Mononuclear cell (primary cell): ENCODE measurements around the gene MMEL1. TPM values are rescaled to one million over a fixed set of nuclear protein-coding genes. Genes with fewer than 3 reads are reported as not detected.

Experiments
- H3K27me3 ChIP-seq: 2 replicates; pipeline ENCODE4 v1.6.0; 2011; ENCODE audit warnings: low read length, control low read depth; ENCODE audit not compliant: insufficient read depth
- H3K4me1 ChIP-seq: 2 replicates; pipeline ENCODE4 v1.5.1; 2011; ENCODE audit warnings: mild to moderate bottlenecking, low read length, control low read depth; ENCODE audit not compliant: insufficient read depth
- H3K4me3 ChIP-seq: 2 replicates; pipeline ENCODE4 v1.5.1; 2011; ENCODE audit warnings: mild to moderate bottlenecking, low read length, moderate library complexity
- H3K9me3 ChIP-seq: 2 replicates; pipeline ENCODE4 v1.5.1; 2011; ENCODE audit warnings: low read depth, mild to moderate bottlenecking, control low read depth, low read length
- total RNA-seq: library from RNA; depleted of rRNA; stranded (reverse); fragments of >200 nt; gene quantifications from one replicate; pipeline ENCODE4 v1.2.3, GENCODE V29; 2012

Gene MMEL1
- total RNA-seq, 1 donor = 0.63 TPM

DNA sequence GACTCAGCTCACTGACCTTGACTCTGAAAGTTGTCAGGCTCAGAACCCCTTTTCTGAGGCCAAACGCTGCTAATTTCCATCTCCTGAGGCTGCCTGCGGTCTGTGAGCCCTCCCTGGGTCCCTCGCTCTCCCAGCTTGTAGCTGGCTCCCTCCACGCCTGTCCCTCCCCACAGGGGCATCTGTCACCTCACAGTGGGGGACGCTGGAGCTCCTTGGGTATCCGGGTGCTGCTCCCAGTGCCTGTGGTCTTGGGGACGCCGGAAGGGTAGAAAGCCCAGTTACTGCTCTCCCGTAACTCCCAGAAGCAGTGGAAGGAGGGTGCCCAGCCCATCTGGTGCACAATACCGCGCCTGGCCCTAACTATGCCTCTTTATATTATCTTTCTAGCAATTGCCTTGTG, 13.0 kb upstream of the MMEL1 start:
- Histone ChIP-seq H3K27me3 (no peaks in the 10 kb centered on the region), H3K4me3 (no peak overlapping the region), H3K9me3 (peaks cover 8% of the 10 kb centered on the region), H3K4me1 (peaks cover 18% of the 10 kb centered on the region)

GRCh38 chr1:2645143-2645542, 12.3 kb upstream of the MMEL1 start:
- no peaks in the 10 kb centered on the region for H3K27me3 ChIP-seq
- H3K9me3 ChIP-seq = peaks cover 8% of the 10 kb centered on the region
- peaks cover 18% of the 10 kb centered on the region for H3K4me1 ChIP-seq
- no peak overlapping the region for H3K4me3 ChIP-seq

- no peaks in the 10 kb centered on the region for H3K27me3 ChIP-seq
- no peak overlapping the region for H3K4me3 ChIP-seq
- peaks cover 18% of the 10 kb centered on the region for H3K4me1 ChIP-seq
- H3K9me3 ChIP-seq = peaks cover 8% of the 10 kb centered on the region
Measured at GRCh38 chr1:2644591-2645101, 11.8 kb upstream of the MMEL1 start.

DNA sequence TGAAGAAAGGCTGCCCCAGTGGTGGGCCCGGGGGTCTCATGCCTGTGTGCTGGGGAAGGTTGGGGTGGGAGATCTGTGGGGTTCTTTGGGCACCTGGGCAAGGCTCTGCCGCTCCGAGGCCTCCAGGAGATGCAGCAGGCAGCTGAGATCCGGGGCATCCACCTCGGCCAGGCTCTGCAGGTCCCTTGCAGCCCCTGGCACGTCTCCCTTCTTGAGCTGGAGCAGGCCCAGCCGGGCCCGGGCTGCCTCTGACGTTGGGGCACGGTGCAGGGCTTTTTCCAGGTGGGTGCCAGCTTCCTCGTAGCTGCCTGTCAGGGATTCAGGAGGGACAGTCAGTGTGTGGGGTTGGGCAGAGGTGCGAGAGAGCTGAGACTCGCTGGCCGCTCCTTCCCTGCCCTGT, 11.4 kb upstream of the MMEL1 start:
- Histone ChIP-seq H3K27me3 (no peaks in the 10 kb centered on the region), H3K4me3 (no peak overlapping the region), H3K4me1 (peaks cover 18% of the 10 kb centered on the region), H3K9me3 (peaks cover 8% of the 10 kb centered on the region)

DNA sequence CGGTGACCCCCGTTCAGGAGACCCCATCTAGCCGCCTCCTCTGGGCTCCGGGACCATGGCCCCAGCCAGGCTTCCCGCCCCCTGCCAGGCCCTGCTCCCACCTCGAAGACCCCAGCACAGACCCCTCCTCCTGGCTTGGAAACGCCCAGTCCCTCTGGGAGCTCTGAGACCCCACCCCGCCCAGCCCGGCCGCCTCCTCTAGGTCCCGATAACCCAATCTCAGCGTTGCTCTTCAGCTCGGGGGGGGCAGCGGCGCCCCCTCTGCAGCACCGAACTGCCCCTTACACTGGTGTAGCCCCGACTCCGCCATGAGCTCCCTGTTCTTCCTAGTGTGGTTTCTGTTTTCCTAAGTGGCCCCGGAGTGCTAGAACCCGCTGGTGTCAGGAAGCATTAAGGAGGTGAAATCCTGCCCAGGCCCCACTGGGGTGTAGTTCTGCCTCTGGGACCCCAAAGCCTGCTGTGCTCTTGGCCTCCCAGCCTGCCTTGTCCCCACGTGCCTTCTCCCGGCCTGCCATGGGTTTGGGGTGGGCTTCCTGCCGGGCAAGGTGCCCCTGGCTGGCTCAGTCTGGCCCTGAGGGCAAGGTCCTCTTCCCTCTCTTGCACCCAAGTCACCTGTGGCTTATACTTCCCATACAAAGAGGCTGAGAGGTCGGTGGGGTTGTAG, 10.7 kb upstream of the MMEL1 start:
- Histone ChIP-seq H3K9me3 (peaks cover 8% of the 10 kb centered on the region), H3K4me3 (peak overlapping the region; percentile 69), H3K27me3 (no peaks in the 10 kb centered on the region), H3K4me1 (peaks cover 18% of the 10 kb centered on the region)

DNA sequence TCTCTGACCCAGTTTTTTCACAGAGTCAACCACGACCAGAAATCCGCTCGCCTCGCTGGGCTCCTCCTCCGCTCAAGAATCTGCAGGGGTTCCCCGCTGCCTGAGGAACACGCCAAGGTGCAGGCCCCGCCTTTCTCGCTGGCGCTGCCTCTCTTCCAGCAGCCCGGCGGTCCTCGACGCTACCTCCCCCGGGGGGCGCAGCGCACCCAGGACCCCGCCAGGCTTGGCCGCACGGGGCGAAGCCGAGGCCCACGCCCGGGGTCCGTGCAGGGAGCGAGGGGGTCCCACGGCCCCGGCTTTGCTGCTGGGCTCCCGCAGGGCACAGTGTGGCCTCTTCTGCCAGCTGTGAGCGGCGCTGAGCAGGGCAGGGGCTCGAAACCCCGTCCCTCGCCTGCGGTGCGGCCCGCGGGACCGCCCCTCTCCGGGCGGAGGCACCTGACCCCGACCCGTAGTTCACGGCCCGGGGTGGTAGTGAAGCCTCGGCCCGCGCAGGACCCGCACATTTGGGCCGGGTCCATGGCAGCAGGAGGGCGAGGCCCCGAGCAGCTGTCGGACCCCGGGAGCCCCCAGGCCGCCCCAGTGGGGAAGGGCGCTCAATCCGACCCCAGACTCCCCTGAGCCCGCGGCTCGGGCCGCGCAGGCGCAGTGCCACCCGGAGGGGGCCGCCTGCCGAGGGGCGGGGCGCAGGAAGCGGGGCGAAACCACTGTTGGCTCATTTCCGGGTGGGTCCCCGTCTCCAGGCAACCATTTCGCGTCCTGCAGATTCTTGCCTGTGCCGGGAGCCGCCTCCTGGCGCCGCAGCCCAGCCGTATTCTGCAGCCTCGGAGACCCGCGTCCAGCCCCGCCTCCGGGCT, 10.0 kb upstream of the MMEL1 start:
- H3K4me3 ChIP-seq = peak overlapping the region; percentile 69
- H3K27me3 ChIP-seq = no peaks in the 10 kb centered on the region
- peaks cover 18% of the 10 kb centered on the region for H3K4me1 ChIP-seq
- H3K9me3 ChIP-seq = peaks cover 8% of the 10 kb centered on the region

DNA sequence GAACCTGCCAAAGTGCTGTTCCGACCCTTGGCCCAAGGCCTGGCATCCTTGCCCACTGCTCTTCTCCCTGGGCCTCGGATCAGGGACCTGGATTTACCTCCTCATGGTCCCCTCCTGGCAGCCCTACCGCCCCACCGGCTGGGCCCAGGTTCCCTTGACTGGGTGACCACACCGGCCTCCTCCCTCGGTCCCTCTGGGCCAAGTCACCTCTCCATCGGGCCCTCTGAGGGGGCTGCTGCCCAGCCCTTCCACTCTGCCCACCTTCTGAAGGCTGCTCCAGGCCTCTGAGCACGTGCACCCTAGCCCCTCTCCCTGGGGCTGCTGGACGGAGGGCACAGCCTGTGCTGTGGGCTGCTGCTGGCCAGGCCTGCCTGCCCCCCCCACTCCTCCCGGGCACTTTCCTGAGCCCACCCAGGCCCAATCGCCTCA, 9.3 kb upstream of the MMEL1 start:
- peak overlapping the region; percentile 69 for H3K4me3 ChIP-seq
- H3K27me3 ChIP-seq = no peaks in the 10 kb centered on the region
- H3K9me3 ChIP-seq = peaks cover 8% of the 10 kb centered on the region
- peaks cover 18% of the 10 kb centered on the region for H3K4me1 ChIP-seq

GRCh38 chr1:2641381-2642130, 8.7 kb upstream of the MMEL1 start:
- Histone ChIP-seq H3K4me1 (peaks cover 18% of the 10 kb centered on the region), H3K9me3 (peaks cover 2% of the 10 kb centered on the region), H3K4me3 (no peak overlapping the region), H3K27me3 (no peaks in the 10 kb centered on the region)

- Histone ChIP-seq H3K9me3 (no peaks in the 10 kb centered on the region), H3K4me3 (no peak overlapping the region), H3K27me3 (no peaks in the 10 kb centered on the region), H3K4me1 (peaks cover 18% of the 10 kb centered on the region)
Measured at GRCh38 chr1:2640626-2641025, 7.8 kb upstream of the MMEL1 start.

- no peak overlapping the region for H3K4me3 ChIP-seq
- H3K9me3 ChIP-seq = no peaks in the 10 kb centered on the region
- peaks cover 18% of the 10 kb centered on the region for H3K4me1 ChIP-seq
- H3K27me3 ChIP-seq = no peaks in the 10 kb centered on the region
Measured at GRCh38 chr1:2639607-2640521, 7.0 kb upstream of the MMEL1 start.

DNA sequence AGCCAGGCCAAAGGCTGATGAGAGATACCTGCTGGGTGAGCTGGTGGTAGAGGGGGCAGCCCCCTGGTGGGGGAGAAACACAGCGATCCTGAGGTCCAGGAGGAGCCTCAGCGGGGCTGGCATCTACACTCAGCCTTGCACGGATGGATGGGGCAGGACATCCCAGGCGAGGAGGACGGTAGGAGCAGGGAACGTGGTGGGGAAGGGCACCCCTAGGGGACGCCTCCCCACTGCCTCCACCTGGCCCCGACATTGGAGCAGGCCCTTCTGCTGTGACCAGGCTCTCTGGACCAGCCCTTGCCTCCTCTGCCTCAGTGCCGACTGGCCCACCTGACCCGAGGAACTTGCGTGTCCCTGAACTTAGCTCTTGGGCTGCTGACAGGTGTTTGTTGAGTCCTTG, 6.4 kb upstream of the MMEL1 start:
- Histone ChIP-seq H3K4me3 (no peak overlapping the region), H3K27me3 (no peaks in the 10 kb centered on the region), H3K9me3 (no peaks in the 10 kb centered on the region), H3K4me1 (peaks cover 18% of the 10 kb centered on the region)

DNA sequence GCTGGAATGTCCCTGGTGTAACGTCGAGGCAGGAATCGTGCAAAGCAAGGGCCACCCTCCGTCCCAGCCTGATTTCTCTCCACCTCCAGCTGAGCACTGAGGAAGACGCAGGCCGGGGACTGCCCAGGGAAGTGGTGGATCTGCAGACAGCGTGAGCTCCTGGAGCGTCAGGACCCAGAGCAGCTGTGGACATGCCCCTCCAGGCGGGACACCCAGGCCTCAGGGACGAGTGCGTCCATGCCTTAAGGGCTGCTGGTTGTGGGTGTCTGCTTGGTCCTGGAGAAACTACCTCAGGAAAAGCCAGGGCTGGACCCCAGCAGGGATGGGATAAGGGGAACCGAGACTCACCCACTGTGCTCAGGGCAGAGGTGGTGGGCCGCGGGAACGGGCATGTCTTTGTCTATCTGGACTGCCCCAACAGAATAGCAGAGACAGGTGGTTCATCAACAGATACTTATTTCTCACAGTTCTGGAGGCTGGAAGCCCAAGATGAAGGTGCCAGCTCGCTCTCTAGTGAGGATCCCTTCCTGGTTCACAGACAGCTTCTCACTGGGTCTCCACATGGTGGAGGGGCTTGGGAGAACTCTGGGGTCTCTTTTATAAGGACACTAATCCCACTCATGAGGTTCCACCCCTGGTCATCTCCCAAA, 5.8 kb upstream of the MMEL1 start:
- Histone ChIP-seq H3K4me1 (peaks cover 18% of the 10 kb centered on the region), H3K9me3 (no peaks in the 10 kb centered on the region), H3K27me3 (no peaks in the 10 kb centered on the region), H3K4me3 (no peak overlapping the region)

GRCh38 chr1:2637442-2638145, 4.8 kb upstream of the MMEL1 start:
- no peaks in the 10 kb centered on the region for H3K9me3 ChIP-seq
- H3K27me3 ChIP-seq = no peaks in the 10 kb centered on the region
- H3K4me1 ChIP-seq = peaks cover 13% of the 10 kb centered on the region

More at GRCh38 chr1:2637442-2638145, 4.8 kb upstream of the MMEL1 start:
- no peak overlapping the region for H3K4me3 ChIP-seq
